GM21390 (cell line): ENCODE results near the gene SF3B6.
A peak's percentile ranks its signal among the peaks of the same experiment; 100 is the strongest.
"Not testable (repeated sequence)": the region's sequence is repeated elsewhere in the genome, so short reads cannot be mapped to it uniquely, and the experiment has no call there.

ENCODE experiments used
- ATAC-seq: cut with Tn5 transposase; IDR thresholded peaks from one replicate; pipeline ENCODE4 v1.9.1; 2021; ENCODE audit not compliant: unreplicated experiment

Gene SF3B6, protein sequence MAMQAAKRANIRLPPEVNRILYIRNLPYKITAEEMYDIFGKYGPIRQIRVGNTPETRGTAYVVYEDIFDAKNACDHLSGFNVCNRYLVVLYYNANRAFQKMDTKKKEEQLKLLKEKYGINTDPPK

DNA sequence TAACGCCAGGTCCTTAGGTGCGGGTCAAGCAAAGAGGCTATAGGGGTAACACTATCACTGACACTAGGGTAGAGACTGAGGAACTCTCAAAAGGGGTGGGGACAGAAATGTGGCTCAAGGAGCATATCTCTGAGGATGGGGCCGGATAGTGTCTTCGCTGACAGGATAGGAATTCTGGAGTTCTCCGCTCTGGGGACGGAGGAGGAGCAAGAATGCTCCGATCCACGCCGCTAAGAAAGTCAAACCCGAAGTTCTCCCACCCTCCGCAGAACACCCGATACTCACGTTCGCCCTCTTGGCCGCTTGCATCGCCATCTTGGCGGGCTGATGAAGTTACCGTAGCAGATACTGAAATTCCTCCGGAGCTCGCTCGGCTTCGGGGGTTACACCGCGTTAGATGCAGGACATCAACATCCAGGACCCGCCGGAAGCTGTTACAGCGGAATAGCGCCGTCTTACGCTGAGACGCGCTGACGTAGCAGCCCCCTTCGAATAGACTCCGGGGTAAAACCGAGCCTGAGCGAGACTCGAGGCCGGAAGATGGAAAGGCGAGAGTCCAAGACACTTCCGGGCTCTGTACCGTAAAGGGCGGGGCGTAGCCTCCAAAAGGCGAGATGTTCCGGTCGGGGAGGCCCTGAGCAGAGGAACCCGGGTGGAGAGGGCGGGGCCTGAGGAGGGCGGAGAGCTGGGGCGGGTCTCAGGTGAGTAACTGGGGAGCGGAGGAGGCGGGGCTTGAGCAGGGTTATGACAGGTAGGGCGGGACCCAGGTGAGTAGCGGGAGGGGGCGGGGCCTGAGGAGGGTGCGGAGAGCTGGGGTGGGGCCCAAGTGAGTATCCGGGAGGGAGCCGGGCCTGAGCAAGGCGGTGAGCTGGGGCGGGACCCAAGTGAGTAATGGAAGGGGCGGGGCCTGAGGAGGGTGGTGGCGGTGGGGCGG, at the start of gene SF3B6:
SF3B6 (minus strand) TSS at position 412 of the 934 bp plus-strand sequence; CDS start at position 315, 97 bp downstream.
- peak; percentile 94 for ATAC-seq

DNA sequence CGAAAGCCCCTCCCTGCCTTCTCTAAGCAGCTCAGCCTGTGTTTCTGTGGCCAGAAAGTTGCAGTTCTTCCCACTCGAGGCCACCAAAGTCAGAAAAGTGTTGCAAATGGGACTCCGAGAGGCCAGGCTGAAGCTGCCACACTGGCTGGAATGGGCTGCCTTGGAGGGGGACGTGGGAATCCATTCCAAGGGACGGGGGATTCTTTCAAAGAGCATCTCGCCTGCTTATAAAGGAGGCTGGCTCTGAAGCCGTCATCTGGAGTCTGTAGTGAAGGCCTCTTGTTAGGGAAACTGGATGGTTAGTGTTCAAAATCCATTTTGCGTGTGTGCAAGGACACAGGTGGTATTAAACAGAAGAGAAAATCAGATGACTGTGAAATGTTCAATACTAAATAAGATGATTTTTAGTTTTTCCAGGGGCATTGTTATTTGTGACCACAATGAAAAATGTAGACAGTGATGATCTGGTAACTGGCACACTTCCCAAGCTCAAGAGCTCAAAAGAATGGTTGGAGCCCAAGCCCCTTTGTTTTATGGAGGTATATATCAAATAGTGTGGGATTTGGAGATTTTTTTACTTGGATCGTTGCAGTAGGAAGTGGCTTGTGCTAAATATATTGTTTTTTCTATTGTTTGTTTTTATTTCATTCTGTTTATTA, 47.9 kb upstream of the SF3B6 start:
- peak; percentile 3 for ATAC-seq

DNA sequence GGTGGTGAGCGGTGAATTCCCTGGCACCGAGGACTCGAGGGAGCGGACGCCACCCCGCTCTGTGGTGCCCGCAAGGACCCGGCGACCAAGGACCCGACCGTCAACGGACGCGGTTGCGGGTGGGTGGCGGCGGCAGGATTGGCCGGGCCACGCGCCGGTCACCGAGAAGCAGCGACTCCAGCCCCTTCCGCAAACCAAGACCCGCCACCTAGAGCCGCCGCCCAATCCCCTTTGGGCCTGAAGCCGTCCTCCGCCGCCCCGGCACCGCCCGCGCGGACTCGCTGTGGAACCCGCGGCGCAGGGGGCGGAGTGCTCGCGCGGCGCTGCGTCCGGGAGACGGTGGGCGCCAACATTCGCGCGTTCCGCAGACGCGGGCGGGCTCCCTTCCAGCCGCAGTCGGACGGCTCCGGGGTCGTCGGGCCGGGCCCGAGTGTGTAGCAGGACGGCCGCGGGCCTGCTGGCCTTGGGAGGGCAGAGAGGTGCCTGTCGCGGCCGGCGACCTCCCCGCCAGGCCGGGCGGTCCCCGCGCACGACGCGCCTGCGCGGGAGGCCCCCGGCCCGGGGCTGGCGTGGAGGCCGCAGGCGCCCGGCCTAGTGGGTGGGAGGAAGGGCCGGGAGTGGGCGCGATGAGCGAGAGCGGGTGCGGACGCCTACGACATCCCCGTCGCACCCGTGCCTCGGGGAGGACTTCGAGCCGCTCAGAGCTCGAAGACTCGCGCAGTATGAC, 47.2 kb upstream of the SF3B6 start, which contains the start of the genes FAM228B and PFN4:
FAM228B (plus strand) TSS at position 275 of the 727 bp plus-strand sequence. CDS start 893 bp downstream, outside the sequence.
PFN4 (minus strand) TSS at position 140 of the 727 bp plus-strand sequence. CDS start 799 bp downstream, outside the sequence.
- peak; percentile 85 for ATAC-seq

DNA sequence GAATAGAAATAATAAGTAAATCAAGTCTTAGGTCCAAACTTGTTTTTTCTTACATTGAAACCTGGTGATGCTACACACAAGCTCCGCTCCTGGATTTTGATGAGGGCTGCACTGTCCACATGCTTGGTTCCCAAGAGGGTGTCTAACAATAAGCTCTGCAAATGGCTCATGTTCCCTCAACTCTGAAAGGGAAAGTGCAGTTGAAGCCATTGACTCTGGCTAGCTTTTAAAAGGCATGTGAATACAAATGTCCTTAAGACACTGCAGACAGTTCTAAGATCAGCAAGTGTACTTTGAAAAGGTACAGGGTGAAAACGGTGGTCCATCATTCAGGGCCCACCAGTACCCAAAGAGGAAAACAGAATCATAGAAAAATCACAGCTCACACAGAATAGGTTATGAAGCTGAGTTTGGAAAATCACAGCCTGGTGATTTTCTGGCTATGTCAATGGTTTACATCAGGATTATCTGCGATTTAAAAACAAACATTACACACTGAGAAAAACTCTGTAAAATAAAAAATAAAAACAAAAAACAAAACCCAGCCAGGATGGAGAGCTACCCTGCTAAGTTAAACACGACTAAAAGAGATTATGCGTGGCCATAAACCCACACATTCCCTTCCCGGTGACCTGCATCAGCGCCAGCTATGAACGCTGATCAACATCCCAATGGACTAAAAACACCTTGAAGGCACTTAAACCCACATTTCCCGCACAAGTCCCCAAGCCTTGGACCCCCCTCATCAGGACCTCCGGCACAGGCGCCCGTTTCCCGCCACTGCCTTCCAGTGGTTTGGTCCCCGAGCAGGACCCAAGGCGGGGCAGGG, 46.5 kb upstream of the SF3B6 start:
- ATAC-seq: no peak

DNA sequence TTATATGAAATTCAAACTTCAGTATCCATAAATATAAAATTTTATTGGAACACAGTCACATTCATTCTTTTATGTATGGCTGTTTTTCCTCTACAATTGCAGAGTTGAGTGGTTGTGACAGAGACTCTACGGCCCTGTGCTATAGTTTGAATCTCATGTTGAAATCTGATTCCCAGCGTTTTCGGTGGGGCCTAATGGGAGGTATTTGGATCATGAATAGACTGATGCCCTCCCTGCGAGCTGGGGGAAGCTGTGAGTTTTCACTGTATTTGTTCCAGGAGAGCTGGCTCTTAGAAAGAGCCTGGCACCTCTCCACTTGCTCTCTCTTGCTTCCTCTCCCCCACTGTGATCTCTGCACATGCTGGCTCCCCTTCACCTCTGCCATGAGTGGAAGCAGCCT, 45.3 kb upstream of the SF3B6 start:
- no peak for ATAC-seq

DNA sequence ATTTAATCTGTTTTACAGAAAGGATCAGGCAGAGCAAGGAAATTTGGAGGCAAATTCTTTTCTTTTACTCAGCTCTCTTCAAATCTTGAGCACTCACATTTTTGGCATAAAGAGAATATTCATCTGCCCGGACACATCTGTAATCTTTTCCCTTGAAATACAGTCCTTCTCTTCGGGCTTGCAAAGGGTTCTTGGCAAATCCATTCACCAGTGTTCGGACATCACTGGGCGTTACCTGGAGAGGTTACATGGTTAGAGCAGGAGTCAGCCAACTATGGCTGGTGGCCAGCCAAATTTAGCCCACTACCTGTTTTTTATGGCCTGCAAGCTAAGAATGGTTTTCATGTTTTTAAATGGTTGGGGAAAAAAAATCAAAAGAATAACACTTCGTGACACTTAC, 44.9 kb upstream of the SF3B6 start:
- no peak for ATAC-seq

DNA sequence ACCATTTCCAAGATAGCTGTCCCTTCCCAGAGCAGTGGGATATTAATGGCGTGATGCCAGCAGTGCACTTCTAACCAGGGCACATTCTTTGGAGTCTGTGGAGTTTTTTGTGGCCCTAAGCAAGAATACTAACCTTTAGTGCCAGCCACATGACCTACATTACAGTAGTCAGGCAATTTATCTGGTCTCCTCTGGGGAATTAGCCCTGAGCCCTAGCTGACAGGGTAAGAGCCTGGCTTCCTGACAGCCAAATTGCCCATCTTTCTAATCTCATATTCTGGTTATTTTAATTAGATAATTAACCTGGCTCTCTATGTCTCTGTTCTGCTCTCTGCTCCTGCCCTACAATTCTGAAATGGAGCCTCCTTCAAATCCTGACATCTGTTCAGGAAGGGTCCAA, 41.8 kb upstream of the SF3B6 start:
- ATAC-seq: no peak

DNA sequence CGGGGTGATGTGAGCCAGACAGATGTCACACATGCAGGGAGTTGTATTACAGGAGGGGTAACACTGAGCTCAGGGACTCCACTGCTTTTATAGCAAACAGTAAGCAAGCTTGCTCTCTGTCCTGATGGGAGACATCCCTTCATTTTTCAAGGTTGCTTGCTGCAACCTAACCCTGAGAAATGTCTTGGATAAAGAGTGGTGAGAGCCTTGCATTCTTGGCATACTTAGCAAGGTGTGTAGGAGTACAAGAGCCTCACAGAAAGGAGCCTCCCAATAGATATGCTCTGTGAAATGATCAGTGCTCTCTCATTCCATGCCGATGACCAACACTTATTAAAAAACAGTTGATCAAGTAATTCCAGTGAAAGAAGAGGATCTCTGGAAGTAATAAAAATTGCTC, 38.9 kb upstream of the SF3B6 start:
- no peak for ATAC-seq

DNA sequence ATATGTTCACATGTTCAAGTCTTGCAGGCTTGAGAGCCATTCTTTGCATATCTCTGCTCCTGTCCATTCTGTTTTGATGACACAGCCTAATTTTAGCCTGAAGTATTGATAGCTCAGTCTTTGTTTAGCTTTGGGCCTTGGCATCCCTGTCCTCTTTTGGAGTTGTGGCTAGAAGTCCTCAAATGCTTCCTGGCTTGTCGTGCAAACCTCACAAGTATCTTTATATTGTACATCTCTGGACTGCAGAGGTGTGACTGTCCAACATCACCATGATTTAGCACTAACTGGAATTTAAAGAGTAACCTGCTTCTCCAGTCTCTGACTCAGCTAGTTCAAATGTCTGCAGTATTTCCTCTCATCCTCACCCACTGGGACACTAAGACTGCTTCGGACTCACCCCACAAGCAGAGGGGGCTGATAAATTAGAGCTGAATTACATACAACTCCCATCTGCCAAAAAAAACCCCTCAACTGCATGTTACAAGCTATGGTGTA, 35.3 kb upstream of the SF3B6 start:
- no peak for ATAC-seq

DNA sequence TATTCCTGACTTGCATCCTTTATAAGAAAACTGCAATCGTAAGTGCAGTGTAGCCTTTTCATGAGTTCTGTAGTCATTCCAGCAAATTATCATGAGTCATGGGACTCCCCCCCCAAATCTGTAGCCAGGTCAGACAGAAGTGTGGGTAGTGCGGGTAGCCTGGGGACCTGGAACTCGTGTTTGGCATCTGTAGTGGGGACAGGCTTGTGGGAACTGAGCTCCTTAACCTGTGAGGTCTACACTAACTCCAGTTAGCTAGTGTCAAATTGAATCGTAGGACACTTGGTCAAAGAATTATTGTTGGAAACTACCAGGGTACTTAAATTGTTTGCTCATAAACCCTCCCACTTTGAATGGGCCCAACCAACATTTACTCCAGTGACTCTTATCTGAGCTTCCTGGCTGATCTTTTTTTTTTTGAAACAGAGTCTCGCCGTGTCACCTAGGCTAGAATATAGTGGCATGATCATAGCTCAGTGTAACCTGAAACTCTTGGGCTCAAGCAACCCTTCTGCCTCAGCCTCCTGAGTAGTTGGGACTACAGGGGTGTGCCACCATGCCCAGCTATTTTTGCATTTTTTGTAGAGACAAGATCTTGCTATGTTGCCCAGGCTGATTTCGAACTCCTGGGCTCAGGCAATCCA, 34.7 kb upstream of the SF3B6 start:
- no peak for ATAC-seq

DNA sequence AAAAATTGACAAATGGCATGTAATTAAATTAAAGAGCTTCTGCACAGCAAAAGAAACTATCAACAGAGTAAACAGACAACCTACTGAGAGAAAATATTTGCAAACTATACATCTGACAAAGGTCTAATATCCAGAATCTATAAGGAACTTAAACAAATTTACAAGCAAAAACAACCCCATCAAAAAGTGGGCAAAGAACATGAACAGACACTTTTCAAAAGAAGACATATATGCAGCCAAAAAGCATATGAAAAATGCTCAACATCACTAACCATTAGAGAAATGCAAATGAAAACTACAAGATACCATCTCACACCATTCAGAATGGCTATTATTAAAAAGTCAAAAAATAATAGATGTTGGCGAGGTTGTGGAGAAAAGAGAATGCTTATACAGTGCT, 33.3 kb upstream of the SF3B6 start:
- ATAC-seq: not testable (repeated sequence)

DNA sequence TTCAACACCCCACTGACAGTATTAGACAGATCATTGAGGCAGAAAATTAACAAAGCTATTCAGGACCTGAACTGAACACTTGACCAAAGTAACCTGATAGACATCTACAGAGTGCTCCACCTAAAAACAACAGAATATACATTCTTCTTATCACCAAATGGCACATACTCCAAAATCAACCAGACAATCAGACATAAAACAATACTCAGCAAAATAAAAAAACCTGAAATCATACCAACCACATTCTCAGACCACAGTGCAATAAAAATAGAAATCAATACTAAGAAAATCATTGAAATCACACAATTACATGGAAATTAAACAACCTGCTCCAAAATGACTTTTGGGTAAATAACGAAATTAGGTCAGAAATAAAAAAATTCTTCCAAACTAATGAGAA, 31.2 kb upstream of the SF3B6 start:
- ATAC-seq: no peak

DNA sequence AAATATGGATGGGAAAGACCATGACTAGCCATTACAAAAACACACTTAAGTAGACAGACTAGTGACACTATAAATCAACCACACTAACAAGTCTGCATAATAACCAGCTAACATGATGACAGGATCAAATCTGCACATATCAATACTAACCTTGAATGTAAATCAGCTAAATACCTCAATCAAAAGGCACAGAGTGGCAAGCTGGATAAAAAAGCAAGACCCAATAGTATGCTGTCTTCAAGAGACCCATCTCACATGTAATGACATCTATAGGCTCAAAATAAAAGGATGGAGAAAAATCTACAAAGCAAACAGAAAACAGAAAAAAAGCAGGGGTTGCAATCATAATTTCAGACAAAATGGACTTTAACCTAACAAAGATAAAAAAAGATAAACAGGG, 30.7 kb upstream of the SF3B6 start:
- ATAC-seq: no peak

DNA sequence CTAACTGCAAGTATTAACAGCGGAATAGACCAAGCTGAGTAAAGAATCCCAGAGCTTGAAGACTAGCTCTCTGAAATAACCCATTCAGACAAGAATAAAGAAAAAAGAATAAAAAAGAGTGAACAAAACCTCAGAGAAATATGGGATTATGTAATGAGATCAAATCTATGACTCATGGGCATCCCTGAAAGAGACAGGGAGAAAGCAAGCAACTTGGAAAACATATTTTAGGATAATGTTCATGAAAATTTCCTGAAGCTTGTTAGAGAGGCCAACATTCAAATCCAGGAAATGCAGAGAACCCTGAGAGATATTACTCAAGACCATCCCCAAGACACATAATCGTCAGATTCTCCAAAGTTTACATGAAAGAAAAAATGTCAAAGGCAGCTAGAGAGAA, 29.7 kb upstream of the SF3B6 start:
- no peak for ATAC-seq

DNA sequence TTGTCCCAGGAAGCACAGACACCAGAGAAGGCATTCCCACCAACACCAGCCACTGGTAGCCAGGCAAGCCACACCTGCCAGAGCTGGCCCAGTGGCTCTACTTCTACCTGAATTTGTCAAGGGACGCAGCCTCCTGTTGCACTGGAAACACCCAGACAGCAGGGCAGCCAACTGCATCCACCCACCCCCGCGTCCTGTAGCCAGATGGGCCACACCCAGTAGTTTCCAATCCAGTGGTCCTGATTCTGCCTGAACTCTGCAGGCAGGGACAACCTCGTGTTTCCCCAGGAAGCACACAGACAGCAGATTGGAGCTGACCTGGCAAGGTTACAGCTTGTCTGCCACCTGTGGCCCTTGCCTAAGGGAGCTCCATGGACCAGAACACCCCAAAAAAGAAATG, 28.8 kb upstream of the SF3B6 start:
- no peak for ATAC-seq

DNA sequence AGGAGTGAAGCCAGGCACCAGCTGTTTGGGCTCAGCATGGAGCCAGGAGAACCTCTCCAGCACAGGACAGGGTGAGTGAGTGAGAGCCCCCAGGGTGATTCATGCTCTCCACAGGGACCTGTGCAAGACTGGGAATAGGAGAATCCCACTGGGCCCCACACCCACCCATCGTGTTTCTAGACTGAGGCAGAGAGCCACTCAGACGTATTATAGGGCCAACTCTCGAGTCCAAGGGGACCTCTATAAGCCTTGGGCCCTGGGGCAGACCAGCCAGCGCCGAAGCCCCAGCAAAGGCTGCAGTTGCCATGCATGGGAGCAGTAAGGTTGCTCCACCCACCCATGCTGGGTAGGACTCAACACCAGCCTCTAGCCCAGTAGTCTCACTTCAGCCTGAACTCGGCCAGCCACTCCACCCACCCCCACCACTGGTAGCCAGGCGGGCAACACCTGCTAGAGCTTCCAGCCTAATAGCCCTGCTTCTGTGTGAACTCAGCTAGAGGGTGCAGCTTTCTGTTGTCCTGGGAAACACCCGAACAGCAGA, 28.1 kb upstream of the SF3B6 start:
- ATAC-seq: no peak

DNA sequence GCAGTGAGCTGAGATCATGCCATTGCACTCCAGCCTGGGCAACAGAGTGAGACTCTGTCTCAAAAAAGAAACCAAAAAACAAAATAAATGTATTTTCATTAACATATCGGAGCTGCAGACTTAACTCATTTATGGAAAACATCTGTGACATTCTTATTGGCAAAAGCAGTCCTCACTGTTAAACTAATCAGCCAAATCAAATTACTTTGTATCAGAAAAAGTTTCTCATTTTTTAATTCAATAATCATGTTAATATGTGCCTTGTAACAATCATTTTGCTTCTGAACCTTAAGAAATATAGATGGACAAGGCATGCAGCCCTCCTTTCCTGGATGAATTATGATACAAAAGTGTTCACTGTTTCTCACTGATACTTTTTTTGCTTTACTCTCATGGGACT, 26.6 kb upstream of the SF3B6 start:
- ATAC-seq: no peak

DNA sequence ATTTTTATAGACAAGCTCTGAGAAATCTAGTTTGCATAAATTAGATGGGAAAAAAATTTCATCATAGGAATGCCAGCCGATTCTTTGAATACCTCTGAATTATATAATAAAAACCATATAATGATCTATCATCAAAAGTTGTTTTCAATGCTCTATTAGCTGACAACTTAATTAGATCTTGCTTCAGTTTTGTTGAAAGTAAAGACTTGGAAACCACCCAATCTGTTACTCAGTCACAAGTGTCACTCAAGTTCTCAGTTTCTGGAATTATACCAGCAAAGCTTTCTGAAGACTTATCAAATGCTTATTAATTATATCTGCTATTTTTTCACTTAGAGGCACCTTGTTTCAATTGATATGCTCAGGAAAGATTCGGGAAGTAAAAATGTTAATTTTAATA, 25.9 kb upstream of the SF3B6 start:
- ATAC-seq: no peak

DNA sequence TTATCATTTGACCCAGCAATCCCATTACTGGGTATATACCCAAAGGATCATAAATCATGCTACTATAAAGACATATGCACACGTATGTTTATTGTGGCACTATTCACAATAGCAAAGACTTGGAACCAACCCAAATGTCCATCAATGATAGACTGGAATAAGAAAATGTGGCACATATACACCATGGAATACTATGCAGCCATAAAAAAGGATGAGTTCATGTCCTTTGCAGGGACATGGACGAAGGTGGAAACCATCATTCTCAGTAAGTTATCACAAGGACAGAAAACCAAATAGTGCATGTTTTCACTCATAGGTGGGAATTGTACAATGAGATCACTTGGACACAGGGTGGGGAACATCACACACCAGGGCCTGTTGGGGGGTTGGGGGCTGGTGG, 24.6 kb upstream of the SF3B6 start:
- ATAC-seq: not testable (repeated sequence)
